ENCODE results near the gene DOCK1.

- no peak for TF ChIP-seq POLR2A (IDR thresholded peaks at IDR 0.05)
- no peak for TF ChIP-seq CTCF (IDR thresholded peaks at IDR 0.05)
Observed at GRCh38 chr10:127354255-127354654, 449.0 kb downstream of the DOCK1 start.
